HG02610 (cell line): ENCODE data around the gene MESP1.
A peak's percentile ranks its signal among the peaks of the same experiment; 100 is the strongest.

Experiments
- ATAC-seq: cut with Tn5 transposase; IDR thresholded peaks from one replicate; pipeline ENCODE4 v1.9.1; 2021; ENCODE audit warnings: mild to moderate bottlenecking, moderate library complexity; ENCODE audit not compliant: unreplicated experiment

MESP1 gene

GRCh38 chr15:89760303-89761008 lies 9.4 kb upstream of the MESP1 start:
- no peak for ATAC-seq

GRCh38 chr15:89759835-89760234 lies 8.8 kb upstream of the MESP1 start:
- ATAC-seq = no peak

GRCh38 chr15:89758981-89759380 lies 7.9 kb upstream of the MESP1 start:
- ATAC-seq = no peak

GRCh38 chr15:89758283-89758682 lies 7.2 kb upstream of the MESP1 start:
- ATAC-seq = no peak

GRCh38 chr15:89756897-89757296 lies 5.8 kb upstream of the MESP1 start:
- no peak for ATAC-seq

GRCh38 chr15:89755701-89756100 lies 4.7 kb upstream of the MESP1 start:
- ATAC-seq = no peak

GRCh38 chr15:89754361-89755154 lies 3.5 kb upstream of the MESP1 start:
- no peak for ATAC-seq

- ATAC-seq = no peak
These were observed 2.8 kb upstream of the MESP1 start for GRCh38 chr15:89753855-89754254.

GRCh38 chr15:89751748-89752147 lies 699 bp upstream of the MESP1 start:
- ATAC-seq = no peak

- ATAC-seq = peak; percentile 4
These were observed 994 bp downstream of the MESP1 start for GRCh38 chr15:89749951-89750559.

- no peak for ATAC-seq
These were observed 1.5 kb downstream of the MESP1 start for GRCh38 chr15:89749526-89749925.

- no peak for ATAC-seq
These were observed 2.0 kb downstream of the MESP1 start for GRCh38 chr15:89749054-89749453.

GRCh38 chr15:89747708-89748682 lies 3.1 kb downstream of the MESP1 start:
- ATAC-seq = no peak

- no peak for ATAC-seq
These were observed 4.7 kb downstream of the MESP1 start for GRCh38 chr15:89746386-89746780.

GRCh38 chr15:89745768-89746167 lies 5.3 kb downstream of the MESP1 start:
- ATAC-seq = no peak

- no peak for ATAC-seq
These were observed 5.9 kb downstream of the MESP1 start for GRCh38 chr15:89745131-89745530.

- ATAC-seq = no peak
These were observed 7.5 kb downstream of the MESP1 start for GRCh38 chr15:89743594-89743993.

- ATAC-seq = no peak
These were observed 8.0 kb downstream of the MESP1 start for GRCh38 chr15:89743011-89743410.

- peak; percentile 61 for ATAC-seq
These were observed 10.9 kb downstream of the MESP1 start for GRCh38 chr15:89740137-89740536.

- ATAC-seq = no peak
These were observed 15.3 kb downstream of the MESP1 start for GRCh38 chr15:89735773-89736172.
